HG03103 (cell line): Measurements from ENCODE around the gene INAVA.

ENCODE experiments used
- ATAC-seq: cut with Tn5 transposase; IDR thresholded peaks from one replicate; pipeline ENCODE4 v1.9.1; 2021; ENCODE audit warnings: low read depth; ENCODE audit not compliant: unreplicated experiment

Gene INAVA

DNA sequence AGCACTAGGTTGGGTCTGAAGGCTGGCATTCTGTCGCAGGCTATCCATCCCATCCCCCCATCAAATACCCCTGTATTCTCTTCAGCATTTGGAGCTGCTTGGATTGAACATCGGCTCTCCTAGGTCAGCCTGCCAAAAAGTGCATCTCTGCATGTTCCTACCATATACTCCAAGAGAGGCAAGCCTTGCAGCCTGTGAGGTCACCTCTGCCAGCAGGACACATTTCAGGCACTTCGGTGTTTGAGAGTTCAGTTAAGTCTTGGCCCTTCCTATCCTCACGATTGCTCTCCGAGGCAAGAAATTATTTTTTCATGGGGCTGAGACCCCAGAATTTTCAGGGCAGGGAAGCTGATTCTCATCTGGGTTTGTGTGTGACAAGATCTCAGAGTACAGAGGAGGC is 19.3 kb upstream of the INAVA start:
- ATAC-seq, result no peak

GRCh38 chr1:200877010-200877409 is 17.7 kb upstream of the INAVA start:
- ATAC-seq, result no peak

DNA sequence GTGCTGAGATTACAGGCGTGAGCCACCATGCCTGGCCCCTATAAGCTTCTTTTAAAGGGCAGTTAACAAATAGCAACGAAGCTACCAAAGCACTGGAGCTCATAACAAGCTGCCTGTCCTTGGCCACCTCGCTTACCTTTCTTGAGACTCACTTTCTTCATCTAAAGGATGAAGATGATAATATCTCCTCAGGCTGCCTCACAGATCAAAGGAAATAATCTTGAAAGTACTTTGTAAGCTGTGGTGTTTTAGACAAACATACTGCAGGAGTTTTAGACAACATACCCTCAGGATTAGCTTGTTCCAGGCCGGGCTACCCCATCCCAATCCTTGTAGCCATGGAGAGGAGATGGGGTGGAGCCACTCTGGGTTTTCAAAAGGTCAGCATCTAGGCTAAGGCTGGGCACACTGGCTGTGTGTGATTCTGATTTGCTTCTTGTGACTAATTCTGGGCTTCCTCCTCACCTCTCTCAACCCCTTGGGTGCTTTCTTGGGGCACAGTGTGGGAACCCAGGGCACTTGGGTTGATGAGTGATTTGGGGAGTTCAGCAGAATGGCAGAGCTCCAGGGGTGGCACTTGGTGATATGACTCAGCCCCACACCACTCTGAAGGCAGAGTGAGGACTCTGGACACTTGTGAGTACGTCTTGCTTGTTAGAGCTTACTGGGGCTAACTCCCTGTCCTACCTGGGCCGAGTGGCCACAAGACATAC is 16.7 kb upstream of the INAVA start:
- no peak for ATAC-seq

GRCh38 chr1:200880212-200880611 is 14.5 kb upstream of the INAVA start:
- ATAC-seq, result no peak

DNA sequence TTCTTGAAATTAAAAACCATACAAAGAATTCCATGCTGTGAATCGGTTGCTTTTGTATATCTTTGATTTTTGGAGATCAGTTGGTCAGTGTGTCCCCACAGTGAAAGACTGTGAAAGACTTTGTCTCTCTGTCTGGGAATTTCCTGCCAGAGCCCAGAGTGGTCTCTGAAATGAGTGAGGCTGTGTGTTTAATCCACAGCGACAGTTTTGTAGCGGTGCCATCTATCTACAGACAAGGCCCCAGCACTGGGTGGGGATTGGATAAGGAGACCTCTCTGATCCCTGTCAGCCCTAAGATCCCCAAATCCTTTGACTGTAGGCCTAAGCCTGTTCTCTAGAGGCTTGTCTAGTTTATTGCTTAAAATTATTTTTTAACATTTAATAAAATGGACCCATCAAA is 11.6 kb upstream of the INAVA start:
- ATAC-seq, result no peak

GRCh38 chr1:200885623-200886402 is 8.9 kb upstream of the INAVA start:
- no peak for ATAC-seq

- ATAC-seq, result no peak
Measured at GRCh38 chr1:200886594-200886993, 8.1 kb upstream of the INAVA start.

GRCh38 chr1:200887036-200887435 is 7.7 kb upstream of the INAVA start:
- no peak for ATAC-seq

DNA sequence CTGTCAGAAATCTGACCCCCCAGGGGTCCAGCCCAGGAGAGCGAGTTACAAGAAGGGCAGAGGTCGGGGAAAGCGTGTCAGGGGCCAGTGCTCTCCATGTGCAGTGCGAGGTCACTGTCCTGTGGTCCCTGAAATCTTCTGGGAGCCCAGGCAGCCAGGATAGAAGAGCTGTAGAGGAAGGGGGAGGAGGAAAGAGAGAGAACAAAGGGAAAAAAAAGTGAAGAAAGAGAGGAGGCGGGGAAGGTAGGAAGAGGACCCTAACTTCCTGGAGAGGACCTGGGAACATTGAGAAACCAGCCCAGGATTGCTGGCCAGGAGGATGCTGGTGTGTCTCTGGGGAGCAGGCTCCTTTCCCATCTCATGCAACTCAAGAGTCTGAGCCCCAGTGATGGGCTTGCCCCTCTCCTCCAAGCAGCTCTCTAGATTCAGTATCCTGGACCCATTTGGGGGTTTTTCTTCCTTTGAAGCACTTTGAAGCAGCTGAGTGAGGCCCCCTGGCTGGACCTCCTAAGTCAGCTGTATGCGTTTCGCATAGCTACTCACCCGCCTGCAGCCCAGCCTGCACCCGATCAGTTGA is 6.8 kb upstream of the INAVA start:
- no peak for ATAC-seq

DNA sequence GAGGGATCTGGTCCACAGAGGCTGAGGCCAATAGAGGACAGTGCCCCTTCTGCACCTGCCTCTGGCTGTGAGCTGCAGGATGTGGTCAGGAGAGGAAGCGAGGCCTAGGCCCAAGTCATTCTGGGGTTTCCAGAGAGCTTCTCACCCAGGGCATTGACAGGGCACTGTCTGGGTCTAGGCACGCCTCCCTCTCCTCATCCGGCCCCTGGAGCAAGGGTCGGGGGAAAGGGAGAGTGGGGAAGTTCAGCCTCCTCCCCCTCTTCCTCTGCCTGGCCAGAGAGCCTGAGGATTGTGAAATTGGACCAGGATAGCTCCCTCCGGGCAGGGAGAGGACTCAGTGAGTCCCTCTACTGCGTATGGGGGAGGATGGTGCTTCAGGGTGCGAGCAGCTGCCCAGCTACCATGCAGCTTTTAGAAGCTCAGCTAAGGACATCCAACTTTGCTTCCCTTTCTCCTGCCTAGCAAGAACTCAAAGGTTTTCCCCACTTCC is 6.3 kb upstream of the INAVA start:
- ATAC-seq, result peak; percentile 88

DNA sequence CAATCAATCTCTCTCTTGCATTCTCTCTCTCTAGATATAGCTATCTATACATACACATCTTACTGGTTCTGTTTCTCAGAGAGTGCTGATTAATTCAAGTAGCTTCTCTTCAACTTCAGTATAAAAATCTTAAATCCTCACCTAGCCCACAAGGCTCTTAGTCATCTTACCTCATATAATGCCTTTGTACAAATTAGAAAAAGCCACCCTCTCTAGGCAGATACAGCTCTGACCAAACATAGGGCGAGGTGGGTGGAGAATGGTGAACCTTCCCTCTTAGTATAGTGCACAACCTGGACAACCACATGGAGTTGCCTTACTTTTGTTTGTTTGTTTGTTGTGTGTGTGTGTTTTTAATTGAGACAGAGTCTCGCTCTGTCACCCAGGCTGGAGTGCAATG is 5.1 kb upstream of the INAVA start:
- no peak for ATAC-seq

GRCh38 chr1:200890027-200890426 is 4.7 kb upstream of the INAVA start:
- ATAC-seq, result no peak

DNA sequence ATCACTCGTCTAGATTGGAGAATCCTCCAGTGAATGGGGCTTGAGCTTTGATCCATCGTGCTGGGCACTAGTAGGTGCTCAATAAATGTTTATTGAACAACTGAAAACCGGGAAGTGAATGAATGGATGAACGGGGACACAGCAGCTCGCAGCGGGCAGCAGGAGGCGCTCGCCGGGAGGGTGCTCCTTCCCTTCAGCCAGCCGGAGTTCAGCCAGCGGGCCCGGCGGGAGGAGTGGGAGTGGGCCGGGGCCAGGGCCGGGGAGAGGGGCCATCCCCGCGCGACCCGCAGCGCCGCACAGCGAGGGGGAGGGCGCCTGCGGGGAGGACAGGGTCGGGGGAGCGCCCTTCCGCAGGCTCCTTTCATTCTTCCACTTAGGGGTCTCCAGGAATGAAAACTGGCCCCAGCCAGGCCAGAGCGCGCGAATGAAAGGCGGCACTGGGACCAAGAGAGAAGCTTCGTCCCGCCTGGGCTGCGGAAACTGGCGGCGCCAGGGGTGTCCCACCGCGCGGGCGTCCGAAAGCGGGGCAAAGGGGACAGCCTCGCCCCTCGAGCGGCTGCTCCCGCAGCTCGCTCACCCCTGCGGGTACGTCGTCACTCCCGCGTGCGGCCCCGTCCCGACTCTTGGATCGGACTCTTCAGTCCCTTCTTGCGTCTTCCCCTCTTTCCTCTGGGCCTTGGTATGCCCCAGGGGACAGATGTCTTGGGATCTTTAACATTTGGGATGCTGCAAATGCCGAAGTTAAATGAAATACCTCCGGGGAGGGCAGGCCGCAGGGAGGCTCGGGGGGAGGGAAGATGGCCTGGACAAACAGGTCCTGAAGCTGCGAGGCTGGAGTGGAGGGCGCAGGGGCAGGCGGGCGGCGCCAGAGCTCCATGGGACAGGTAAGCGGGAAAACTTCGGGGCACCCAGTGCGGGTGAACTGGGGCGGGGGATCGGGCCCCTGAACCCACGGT is 3.6 kb upstream of the INAVA start:
- ATAC-seq, result no peak

GRCh38 chr1:200891774-200892157 is 2.9 kb upstream of the INAVA start:
- ATAC-seq, result no peak

DNA sequence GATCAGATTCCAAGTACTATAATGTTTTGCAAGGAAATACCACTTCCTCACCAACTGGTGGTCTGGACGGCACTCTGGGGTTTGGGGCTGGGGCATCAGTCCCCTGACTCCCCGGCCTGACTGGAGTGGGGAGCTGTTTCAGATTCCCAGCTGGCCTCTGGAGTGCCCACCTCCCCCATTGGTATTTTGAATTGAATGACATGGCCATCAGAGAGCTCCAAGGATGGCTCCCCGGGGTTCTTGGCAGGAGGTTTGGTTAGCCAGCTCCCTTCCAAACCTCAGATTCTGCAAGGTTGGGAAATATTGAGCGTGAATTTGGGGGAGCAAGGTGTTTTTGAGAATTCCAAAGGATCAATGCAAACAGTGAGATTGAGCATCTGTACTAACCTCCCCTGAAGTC is 2.2 kb upstream of the INAVA start:
- no peak for ATAC-seq

GRCh38 chr1:200892958-200893357 is 1.7 kb upstream of the INAVA start:
- no peak for ATAC-seq

DNA sequence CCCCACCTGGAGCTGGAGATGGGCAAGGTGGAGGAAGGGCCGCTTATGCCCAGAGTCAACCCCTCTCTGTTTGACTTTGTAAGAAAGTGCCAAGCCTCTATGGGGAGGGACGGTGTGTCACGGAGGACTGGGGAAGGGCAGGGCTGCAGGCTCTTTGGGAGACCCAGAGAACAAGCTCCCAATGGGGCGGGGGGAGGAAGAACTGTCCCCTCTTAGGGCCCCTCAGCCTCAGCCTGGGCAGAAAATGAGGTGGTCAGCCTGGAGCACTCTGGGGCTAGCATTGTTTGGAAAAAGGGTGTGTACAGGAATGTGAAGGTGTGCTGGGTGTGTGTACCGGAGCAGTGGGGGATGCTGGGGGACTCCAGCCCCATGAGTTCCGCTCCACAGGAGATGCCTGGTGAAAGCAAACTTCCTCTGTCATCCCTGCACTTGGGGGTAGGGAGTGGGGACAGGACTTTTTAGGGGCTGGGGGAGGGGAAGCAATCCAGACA is 1.2 kb upstream of the INAVA start:
- ATAC-seq, result no peak

DNA sequence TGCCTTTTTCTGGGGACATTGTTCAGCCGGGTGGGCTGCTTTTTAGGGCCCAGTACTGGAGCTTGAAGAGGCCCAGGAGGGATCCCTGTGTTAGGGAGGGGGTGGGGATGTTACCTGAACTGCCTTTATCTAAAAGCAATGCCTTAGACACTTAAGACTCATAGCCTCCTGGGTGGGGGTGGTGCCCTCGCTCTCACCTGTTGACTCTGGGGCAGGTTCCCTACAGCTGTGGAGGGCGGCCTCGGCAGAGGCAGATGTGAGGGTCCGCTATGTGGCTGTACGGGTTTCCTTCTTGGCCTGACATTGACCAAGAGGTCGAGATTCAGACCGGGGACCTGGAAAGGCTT is 716 bp downstream of the INAVA start:
- no peak for ATAC-seq

DNA sequence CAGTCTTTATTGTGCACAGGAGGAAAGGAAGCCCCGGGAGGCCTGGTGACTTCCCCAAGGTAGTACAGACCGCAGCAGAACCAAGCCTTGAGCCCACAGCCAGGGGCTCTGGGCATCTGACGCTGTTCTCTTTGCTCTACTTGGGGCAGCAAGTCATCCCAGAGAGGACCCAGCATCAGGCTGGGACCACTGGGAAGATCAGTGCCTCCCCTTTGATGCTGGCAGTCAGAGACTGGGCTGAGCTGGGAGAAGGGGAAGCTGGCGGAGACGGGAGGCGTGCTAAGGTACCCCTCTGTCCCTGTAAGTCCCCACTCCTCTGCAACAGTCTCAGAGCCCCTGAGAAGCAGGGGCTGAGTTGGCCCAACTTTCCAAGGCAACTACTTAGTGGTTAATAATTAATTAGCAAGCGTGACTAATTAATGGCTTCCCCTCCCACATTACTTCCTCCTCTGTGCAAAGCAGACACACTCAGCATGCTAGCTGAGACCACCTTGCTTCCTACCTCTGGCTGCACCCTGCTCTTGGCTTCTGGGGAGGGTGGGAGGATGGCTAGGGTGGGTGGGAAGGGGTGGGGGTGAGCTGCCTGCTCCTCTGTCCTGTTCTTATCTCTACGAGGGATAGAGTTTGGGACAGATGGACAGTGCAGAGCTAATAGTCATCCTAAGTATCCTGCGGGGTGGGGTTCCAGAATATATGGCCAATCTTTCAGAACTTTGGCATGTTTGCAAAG is 1.3 kb downstream of the INAVA start:
- no peak for ATAC-seq
